GM18507 (cell line): ENCODE measurements around the gene APPL2.
"Not testable (repeated sequence)": the region's sequence is repeated elsewhere in the genome, so short reads cannot be mapped to it uniquely, and the experiment has no call there.

Experiments used
- DNase-seq: peaks from one replicate; pipeline ENCODE4 v3.0.0; 2011; ENCODE audit warnings: low read depth; ENCODE audit not compliant: insufficient read length; ENCODE audit errors: extremely low spot score
- FAIRE-seq: peaks from 2 replicates; lab custom pipeline; 2011; peaks lifted over from hg19 to GRCh38; lab: Jason Lieb, UNC

APPL2 gene

DNA sequence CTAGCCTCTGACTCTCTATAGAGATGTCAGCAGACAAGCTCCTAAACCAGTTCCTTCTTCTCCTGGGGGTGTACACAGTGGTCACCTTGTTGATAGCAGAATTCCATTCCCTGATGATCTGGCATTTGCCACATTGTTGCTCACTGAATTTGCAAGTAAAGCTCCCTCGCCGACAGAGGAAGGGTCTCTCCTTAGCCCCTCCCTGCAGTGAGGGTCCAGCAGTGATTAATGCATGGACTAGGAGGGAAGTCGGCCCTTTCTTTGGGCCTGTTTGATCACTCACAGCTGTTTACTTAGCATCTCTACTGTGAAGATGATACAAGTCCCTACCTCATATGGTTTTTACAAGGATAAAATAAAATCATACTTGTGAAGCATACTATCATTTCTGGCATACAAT lies 23.3 kb upstream of the APPL2 start:
- DNase-seq = no peak
- no peak for FAIRE-seq

DNA sequence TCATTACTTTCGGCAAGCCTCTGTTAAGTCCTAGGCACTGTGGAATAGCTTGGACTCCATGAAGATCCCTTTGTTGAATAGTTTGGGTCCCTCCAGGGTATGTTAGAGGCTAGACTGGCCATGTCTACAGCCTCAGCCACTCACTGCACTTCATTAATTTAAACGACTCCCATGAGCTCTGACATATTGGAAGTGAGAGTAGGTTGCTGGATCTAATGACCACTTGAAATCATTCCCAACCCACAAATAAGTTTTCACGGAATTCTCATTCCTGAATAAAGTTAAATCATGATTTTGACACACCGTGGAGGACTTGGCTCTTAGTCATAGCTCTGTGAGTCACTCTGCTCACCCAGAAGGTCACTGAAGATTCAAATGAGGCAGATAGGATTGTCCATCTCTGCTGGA lies 21.4 kb upstream of the APPL2 start:
- no peak for FAIRE-seq
- DNase-seq = no peak

DNA sequence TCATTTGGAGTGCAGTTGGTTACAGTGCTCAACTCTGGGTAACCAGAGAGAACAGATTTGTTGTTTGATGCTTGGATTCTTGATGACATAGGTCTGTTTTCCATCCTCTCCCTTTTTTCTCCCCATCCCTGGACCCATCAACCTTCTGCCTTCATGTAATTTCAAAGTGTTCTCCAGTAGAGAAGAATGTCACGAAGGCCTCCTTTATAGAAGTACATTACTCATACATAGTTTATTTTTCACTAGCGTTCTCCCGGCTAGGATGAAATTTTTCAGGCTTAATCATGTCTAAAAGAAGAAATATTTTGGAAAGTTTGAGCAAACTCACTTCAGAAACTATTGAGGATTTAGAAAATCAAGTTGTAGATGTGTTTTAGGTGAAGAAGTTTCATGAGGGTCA lies 20.9 kb upstream of the APPL2 start:
- no peak for FAIRE-seq
- DNase-seq = no peak

DNA sequence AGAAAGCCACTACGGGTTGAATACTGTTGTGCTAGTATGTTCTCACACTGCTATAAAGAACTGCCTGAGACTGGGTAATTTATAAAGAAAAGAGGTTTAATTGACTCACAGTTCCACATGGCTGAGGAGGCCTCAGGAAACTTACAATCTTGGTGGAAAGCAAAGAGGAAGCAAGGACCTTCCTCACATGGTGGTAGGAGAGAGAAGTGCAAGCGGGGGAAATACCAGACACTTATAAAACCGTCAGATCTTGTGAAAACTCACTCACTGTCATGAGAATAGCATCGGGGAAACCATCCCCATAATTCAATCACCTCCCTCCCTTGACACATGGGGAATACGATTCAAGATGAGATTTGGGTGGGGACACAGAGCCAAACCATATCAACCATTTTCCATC lies 20.5 kb upstream of the APPL2 start:
- not testable (repeated sequence) for DNase-seq, FAIRE-seq

DNA sequence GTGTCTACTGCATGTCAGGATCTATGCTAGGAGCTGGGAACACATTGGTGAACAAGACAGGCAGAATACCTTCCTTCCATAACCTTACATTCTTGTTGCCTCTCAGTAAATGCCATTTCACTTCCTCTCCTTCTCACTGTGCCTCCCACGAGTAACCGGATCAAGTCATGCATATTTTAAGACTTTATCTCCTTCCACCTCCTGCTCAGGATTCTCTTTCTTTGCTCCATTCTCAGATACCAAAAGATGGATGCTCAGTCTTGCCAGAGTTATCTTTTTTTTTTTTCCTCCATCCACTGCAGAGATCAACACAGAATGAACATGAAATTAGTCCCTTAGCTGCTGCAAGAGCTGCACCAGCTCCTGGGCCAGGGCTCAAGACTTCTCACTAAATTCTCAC lies 20.0 kb upstream of the APPL2 start:
- DNase-seq (no peak), FAIRE-seq (no peak)

DNA sequence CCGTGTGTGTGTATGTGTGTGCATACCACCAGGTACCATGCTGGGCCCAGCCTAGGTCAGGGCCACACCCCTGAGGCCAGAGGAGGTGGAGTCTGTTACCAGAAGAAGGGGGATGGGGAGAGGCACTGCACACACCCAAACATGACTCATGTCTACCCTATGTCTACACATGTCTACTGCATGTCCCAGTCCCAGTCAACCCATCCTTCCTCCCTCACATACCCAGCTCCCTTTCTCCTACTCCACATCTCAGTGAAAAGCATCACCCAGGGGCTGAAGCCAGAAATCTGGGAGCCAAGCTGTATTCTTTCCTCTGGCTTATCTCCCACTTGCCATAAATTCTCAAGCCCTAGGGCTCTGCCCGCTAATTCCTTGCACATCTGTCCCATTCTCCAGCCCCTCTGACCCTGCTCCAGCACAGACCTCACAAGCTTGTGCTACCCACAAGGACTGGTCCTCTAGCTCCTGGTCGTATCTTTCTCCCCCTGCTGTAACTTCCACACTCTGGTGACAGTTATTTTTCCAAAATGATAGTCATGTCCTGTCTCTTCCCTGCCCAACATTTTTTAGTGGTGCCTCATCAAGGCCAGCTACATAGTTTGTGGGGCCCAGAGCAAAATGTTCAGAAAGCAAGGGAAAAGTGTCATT lies 18.0 kb upstream of the APPL2 start:
- FAIRE-seq (no peak), DNase-seq (no peak)

DNA sequence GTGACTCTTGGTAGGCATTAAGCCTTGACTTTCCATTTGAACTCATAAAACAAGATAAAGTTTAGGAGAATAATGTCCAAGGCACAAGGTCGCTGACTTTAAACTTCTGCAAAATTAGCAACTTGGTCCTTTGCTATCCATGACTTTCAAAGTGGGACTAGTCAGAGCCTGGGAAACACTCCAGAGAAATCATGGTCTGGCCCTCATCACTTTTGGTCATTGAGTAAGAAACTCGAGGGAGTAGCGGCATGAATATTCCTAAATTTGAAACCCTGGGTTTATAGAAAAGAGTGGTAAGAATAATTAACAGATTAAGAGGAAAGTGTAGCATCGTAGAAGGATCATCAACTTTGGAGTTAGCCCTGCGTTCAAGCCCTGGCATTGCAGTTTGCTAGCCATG lies 16.9 kb upstream of the APPL2 start:
- FAIRE-seq = no peak
- DNase-seq = no peak

DNA sequence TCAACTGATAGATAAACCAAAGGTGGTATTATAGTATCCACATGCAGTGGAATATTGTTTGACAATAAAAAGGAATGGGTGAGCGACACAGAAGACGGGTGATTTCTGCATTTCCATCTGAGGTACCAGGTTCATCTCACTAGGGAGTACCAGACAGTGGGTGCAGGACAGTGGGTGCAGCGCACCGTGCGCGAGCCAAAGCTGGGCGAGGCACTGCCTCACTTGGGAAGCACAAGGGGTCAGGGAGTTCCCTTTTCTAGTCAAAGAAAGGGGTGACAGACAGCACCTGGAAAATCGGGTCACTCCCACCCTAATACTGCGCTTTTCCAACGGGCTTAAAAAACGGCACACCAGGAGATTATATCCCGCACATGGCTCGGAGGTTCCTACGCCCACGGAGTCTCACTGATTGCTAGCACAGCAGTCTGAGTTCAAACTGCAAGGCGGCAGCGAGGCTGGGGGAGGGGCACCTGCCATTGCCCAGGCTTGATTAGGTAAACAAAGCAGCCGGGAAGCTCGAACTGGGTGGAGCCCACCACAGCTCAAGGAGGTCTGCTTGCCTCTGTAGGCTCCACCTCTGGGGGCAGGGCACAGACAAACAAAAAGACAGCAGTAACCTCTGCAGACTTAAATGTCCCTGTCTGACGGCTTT lies 9.9 kb upstream of the APPL2 start:
- FAIRE-seq, DNase-seq: not testable (repeated sequence)

DNA sequence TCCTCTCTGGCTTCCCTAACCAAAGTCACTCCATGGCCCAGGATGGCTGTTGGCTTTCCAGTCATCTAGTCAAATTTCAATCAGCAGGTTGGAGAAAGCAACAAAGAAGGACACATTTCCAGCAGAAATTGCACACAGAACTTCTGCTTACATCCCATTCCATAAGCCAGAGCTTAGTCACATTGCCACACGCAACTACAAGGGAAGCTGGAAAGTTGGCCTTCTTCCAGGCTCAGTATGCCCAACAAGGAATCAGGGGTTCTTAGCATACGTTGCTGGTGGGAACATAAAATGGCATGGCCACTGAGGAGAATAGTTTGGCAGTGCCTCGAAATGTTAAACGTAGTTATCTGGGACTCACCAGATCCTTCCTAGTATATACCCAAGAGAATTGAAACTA lies 9.3 kb upstream of the APPL2 start:
- no peak for FAIRE-seq
- DNase-seq = no peak

DNA sequence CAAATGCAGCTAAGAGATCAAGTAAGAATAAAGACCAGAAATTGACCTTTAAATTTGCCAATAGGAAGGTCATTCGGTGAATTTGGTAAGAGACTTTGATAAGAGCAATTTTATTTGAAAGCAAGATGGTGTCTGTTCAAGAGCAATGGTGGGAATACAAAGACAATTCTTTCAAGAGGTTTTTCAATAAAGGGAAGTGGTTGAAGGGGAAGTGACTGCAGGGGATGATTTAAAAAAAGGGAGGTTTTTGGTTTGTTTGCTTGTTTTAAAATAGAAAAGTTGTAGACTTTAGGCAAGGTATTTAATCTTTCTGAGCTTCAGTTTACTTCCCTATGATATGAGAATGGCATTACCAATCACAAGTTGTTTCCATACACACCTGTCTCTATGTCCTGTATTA lies 4.3 kb upstream of the APPL2 start:
- FAIRE-seq (no peak), DNase-seq (no peak)

DNA sequence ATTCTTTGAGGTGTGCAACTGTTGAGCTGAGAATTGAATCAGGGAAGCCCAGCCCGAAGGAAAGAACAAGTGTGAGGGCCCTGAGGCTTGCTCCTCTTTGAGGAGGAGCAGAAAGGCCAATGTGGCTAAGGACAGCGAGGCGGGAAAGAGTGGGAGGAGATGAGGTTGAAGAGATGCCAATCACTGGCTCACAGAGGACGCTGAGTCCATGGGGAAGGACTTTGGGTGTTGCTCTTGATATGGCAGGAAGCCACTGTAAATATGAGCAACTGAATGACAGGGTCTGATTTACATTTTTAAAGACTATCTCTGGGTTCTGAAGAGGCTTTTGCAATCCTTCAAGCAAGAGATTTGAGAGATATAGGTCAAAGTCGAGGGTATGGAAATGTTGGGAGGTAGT lies 3.3 kb upstream of the APPL2 start:
- FAIRE-seq (no peak), DNase-seq (no peak)

DNA sequence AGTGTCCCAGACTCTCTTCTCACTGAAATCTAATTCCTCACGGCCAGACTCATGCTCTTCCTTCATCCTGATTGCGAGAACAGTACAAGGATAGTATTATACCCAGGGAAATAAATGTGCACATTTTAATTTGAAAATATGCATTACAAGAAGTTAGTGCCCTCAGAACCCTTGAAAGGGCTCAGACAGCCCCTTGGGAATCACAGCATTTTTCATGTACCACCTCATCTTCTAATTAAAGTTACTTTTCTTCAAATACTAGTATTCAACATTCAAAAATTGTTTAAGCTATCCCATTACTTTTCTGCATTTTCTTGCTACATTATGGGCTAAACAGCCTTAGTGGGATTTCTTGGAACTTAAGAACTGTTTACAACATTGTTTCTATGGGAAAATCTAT lies 1.7 kb upstream of the APPL2 start:
- no peak for FAIRE-seq
- DNase-seq = no peak

DNA sequence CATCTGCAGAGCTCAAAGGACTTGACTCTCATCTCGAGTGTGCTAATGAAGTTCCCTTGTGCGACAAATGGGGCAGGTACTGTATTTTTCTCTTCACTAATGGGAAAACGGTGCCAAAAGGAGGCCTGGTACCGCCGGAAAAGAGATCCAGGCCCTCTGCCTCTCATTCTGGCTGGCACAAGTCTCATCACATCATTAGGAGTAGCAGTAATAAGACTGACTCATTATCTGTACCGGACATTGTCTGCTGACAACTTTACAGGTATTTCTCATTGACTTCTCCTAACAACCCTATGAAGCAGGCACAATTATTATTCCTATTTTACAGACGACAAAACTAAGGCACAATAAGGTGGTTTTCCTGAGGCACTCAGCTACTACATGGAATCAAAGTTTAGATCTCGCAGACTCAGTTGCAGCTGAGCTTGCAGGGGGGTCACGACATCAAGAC lies 668 bp downstream of the APPL2 start:
- DNase-seq = no peak
- FAIRE-seq = no peak

DNA sequence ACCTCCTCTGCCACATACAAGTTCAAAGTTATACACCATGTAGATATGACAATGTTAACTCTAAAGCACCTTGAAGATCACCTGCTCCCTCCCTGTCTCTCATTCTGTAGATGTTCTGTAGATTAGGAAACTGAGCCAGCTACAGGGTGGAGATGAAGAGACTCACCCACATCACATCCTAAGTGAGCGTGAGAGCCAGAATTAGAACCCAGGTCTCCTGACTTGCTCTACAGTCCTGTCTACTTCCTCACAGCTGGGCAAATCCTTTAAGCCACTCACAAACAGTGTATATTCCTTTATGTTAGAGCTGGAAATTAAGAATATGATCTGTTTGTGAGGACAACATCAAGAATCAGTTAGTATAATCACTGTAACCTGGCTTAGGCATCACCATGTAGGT lies 1.8 kb downstream of the APPL2 start:
- no peak for DNase-seq
- no peak for FAIRE-seq

DNA sequence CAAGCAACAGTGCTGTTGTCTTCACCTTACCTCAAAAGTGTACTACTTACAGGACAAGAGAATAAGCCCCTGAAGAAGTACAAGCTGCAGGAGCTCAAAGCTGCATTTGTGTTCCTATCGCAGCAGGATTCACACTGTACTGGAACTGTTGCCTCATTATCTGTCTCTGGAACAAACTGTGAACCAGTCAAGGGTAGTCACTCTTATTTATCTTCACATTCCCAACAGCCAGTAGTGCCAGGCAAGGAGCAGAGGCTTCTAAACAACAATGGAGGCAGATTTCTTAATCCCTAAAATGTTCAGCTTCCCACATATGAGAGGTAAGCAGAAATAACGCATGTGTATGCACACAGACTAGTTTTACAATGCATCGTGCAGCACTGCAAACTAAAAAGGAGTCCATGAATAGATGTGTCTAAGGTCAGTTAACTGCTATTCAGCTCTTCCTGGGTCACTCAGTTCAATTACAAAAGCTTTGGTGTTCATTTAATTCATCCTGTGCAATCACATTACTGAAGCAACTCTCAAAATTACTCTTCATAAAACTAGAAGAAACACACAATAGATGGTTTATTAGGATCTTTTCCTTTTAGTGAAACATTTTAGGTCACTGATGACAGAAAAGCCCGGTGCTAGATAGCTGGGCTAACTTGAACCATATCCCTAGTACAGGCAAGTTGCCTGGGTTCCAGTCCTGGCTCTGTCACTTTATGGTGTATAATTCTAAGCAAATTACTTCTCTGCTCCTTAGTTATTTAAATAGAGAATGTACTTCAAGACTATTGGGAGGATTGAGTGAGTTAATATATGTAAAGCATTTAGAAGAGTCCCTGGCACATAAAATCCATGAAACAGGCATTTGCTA lies 2.7 kb downstream of the APPL2 start:
- DNase-seq (no peak), FAIRE-seq (no peak)

DNA sequence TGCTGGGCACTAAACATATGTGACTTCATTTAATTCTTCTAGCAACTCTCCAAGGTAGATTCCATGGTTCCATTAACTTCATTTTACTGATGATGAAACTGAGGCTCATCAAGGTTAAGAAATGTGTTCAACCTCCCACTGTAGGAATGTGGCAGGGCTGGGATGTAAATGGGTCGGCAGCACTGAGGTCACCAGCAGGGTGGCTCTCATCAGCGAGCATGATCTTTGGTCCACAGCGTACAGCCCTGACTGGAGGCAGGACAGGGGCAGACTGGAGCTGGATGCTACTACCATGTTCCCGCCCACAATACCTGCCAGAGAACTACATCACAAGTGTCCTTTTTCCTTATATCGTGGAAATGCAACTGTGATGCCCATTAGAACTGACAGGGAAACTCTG lies 4.6 kb downstream of the APPL2 start:
- no peak for DNase-seq
- FAIRE-seq = no peak

DNA sequence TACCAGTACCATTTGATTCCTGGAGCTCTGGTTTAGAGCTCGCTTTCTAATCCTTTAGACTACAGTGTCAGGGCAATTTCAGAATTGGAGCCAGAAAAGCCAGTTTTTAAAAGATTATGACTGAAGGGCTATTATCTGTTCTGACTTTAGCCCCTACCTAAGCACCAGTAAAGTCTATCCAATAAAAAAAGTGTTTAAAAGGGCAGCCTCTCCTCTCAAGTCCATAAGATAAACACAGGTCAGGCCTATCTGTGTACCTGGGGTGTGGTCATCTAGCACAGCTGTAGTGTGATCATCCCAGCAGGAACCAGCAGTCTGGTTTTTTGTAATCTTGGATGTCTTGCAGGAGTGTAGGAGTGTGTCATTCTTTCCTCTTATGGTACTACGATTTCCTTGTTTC lies 6.6 kb downstream of the APPL2 start:
- DNase-seq = no peak
- no peak for FAIRE-seq

DNA sequence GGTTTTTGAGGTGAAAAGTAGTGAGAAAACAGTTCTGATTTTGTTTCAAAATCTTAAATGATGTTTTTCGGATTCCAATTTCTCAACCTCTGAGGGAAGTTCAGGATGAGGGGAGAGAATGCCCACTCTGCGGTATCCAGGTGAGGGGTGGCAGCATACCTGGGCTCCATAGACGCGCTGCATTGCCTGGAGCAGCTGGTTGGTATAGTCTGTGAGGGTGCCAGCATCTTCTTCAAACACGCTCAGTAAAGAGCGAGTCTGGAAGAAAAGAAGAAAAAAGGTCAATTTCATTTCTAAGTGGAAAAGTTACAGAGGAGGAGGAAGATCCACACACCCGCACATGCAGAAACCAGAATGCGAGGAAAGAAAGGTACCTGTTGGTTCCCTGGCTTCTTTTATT lies 7.0 kb downstream of the APPL2 start:
- DNase-seq (no peak), FAIRE-seq (no peak)

DNA sequence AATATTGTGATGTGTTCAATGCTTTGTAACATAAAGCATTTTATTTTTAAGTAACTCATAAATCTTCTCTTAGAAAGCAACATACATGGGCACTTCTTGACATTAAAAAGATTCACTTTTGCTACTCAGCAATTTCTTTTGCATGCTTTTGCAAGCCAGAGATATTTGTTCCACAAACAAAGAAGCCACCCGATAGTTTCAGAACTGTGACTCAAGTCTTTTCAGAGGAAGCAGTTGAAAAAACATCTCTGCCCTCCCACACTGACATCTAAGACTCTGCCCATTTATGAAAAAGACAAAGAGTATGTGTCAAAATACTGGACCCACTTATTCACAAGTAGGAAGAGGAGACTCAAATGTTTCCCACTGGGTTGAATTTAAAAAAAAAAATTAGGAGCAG lies 7.5 kb downstream of the APPL2 start:
- DNase-seq = no peak
- FAIRE-seq = no peak

DNA sequence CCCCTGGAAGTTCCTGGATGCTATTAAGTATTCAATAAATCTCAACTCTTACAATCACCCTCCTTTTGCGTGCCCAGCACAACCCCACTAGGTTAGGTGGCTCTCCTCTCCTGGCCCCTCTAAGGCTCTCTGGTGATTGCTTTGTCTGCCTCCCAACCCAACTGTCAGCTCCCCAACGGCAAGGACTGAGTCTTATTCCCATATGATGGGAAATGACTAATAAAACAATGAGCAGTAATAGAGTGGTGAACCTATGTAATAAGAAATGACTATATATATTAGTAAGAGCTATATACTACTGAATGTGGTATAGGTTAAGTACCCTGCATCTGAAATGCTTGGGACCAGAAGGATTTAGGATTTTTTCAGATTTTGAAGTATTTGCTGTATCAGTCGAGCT lies 8.1 kb downstream of the APPL2 start:
- DNase-seq = no peak
- FAIRE-seq = no peak

DNA sequence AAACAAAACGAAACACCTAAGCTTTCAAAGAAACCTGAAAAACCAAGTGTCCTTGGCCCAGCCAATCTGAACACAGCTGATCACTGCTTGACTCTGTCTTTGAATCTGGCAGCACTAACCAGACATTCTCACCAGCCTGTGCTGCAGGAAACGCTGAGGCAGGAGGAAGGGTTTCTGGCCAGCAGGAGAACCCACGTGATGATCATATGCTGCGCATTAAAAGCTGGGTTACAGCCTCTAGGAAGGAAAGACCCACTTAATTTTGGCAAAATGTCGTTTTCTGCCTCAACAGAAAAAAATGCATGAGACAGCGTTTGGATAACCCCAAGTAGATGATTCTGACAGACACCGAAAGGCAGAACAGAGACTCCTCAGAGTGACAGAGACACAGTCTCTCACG lies 9.8 kb downstream of the APPL2 start:
- DNase-seq = no peak

More for the DNA sequence above, 9.8 kb downstream of the APPL2 start:
- FAIRE-seq = no peak
